Prostate gland (tissue), 2 donors: ENCODE data around the gene CASKIN1.
"Not testable (repeated sequence)": the region's sequence is repeated elsewhere in the genome, so short reads cannot be mapped to it uniquely, and the experiment has no call there.

Experiments used
- CTCF ChIP-seq, 4 experiments: fragments of 200-600 bp in 2 of 4; fragments of 450-650 bp in 2 of 4; sonication (generic) in 2 of 4; IDR thresholded peaks; 1 replicate in 3 of 4; 2 replicates in 1 of 4; pipeline ENCODE4 v1.5.1; 2016 to 2019; ENCODE audit warnings: antibody characterized with exemption in 4 of 4, mild to moderate bottlenecking in 2 of 4, moderate library complexity in 2 of 4
- POLR2A ChIP-seq: fragments of 450-650 bp; IDR thresholded peaks from one replicate; pipeline ENCODE4 v1.6.1; 2016; ENCODE audit warnings: antibody characterized with exemption, mild to moderate bottlenecking

- TF ChIP-seq CTCF (IDR thresholded peaks at IDR 0.05); POLR2A: not testable (repeated sequence)
Observed at GRCh38 chr16:2135071-2135470, 61.3 kb downstream of the CASKIN1 start.
